ENCODE data around the gene CCDC91. TPM values are rescaled to one million over a fixed set of nuclear protein-coding genes. Genes with fewer than 3 reads are reported as not detected.

Gene CCDC91
- polyA plus RNA-seq, 1 donor from 2014 or later, result 11.6 TPM

- TF ChIP-seq CTCF (IDR thresholded peaks at IDR 0.05; ENCODE audit: poor library complexity, severe bottlenecking) (no peak), SMC3 (conservative IDR thresholded peaks at IDR 0.05; ENCODE audit: poor library complexity) (no peak), RAD21 (conservative IDR thresholded peaks at IDR 0.05) (no peak), EZH2 (IDR thresholded peaks at IDR 0.05; ENCODE audit: borderline replicate concordance, insufficient read depth, low read length, poor library complexity, severe bottlenecking) (no peak), MXI1 (conservative IDR thresholded peaks at IDR 0.05; ENCODE audit: poor library complexity, severe bottlenecking) (no peak), REST (IDR thresholded peaks at IDR 0.05; ENCODE audit: borderline replicate concordance) (no peak), TAF1 (IDR thresholded peaks at IDR 0.05; ENCODE audit: low read depth) (no peak), POLR2AphosphoS5 (IDR thresholded peaks at IDR 0.05) (no peak), EP300 (conservative IDR thresholded peaks at IDR 0.05; ENCODE audit: poor library complexity, severe bottlenecking) (no peak)
- Histone ChIP-seq H4K20me1 (ENCODE audit: insufficient read depth) (no peaks in the 10 kb centered on the region), H3K9me2 (ENCODE audit: insufficient read depth, low read length) (no peaks in the 10 kb centered on the region)
These were observed 193.1 kb downstream of the CCDC91 start for GRCh38 chr12:28383368-28383767.

GRCh38 chr12:28388879-28389278 lies 198.6 kb downstream of the CCDC91 start:
- Histone ChIP-seq H3K9ac (ENCODE audit: low read length) (no peak overlapping the region), H3K27me3 (ENCODE audit: insufficient read depth, low read depth, low read length) (no peaks in the 10 kb centered on the region), H3K79me2 (replicated peaks; ENCODE audit: insufficient read depth, low read length) (no peaks in the 10 kb centered on the region), H3F3A (ENCODE audit: insufficient read depth, low read length, poor library complexity, severe bottlenecking) (no peaks in the 10 kb centered on the region), H3K4me3 (ENCODE audit: low read length) (no peak overlapping the region), H3K36me3 (ENCODE audit: insufficient read depth, low read length) (no peaks in the 10 kb centered on the region), H3K9me2 (ENCODE audit: insufficient read depth, low read length) (no peaks in the 10 kb centered on the region), H4K20me1 (ENCODE audit: insufficient read depth) (no peaks in the 10 kb centered on the region), H2AFZ (ENCODE audit: low read depth, low read length) (no peak overlapping the region), H3K4me2 (ENCODE audit: low read length) (no peak overlapping the region), H3K9me3 (ENCODE audit: low read length) (no peaks in the 10 kb centered on the region), H3K27ac (ENCODE audit: low read length) (no peak overlapping the region)
- TF ChIP-seq RAD21 (conservative IDR thresholded peaks at IDR 0.05), result no peak
- no peak for TF ChIP-seq POLR2AphosphoS5 (IDR thresholded peaks at IDR 0.05)
- no peak for TF ChIP-seq CTCF (IDR thresholded peaks at IDR 0.05; ENCODE audit: poor library complexity, severe bottlenecking)
- TF ChIP-seq SMC3 (conservative IDR thresholded peaks at IDR 0.05; ENCODE audit: poor library complexity), result no peak
- TF ChIP-seq EP300 (conservative IDR thresholded peaks at IDR 0.05; ENCODE audit: poor library complexity, severe bottlenecking), result no peak
- TF ChIP-seq MXI1 (conservative IDR thresholded peaks at IDR 0.05; ENCODE audit: poor library complexity, severe bottlenecking), result no peak
- no peak for TF ChIP-seq REST (IDR thresholded peaks at IDR 0.05; ENCODE audit: borderline replicate concordance)
- no peak for TF ChIP-seq EZH2 (IDR thresholded peaks at IDR 0.05; ENCODE audit: borderline replicate concordance, insufficient read depth, low read length, poor library complexity, severe bottlenecking)

More at GRCh38 chr12:28383368-28383767, 193.1 kb downstream of the CCDC91 start:
- Histone ChIP-seq H3K4me3 (ENCODE audit: low read length) (no peak overlapping the region), H3K9me3 (ENCODE audit: low read length) (no peaks in the 10 kb centered on the region), H3K36me3 (ENCODE audit: insufficient read depth, low read length) (no peaks in the 10 kb centered on the region), H3F3A (ENCODE audit: insufficient read depth, low read length, poor library complexity, severe bottlenecking) (no peaks in the 10 kb centered on the region), H3K27ac (ENCODE audit: low read length) (no peak overlapping the region), H2AFZ (ENCODE audit: low read depth, low read length) (no peak overlapping the region), H3K27me3 (ENCODE audit: insufficient read depth, low read depth, low read length) (no peaks in the 10 kb centered on the region), H3K79me2 (replicated peaks; ENCODE audit: insufficient read depth, low read length) (no peaks in the 10 kb centered on the region), H3K9ac (ENCODE audit: low read length) (no peak overlapping the region), H3K4me2 (ENCODE audit: low read length) (no peak overlapping the region)

All from neural cell (in vitro differentiated cells).